Activated naive CD8-positive, alpha-beta T cell treated with anti-CD3 and anti-CD28 coated beads, Interleukin-2, amount 50 U/mL, for 24 hours (primary cell): ENCODE results near the gene LTBP1.

Source experiments
- ATAC-seq: fragments of 150-1000 bp; cut with Tn5 transposase; one replicate; pipeline ENCODE4 v1.10.0; 2021
- DNase-seq: peaks from one replicate; pipeline ENCODE4 v3.0.0; 2021
- H3K27ac Mint-ChIP-seq: one replicate; pipeline ENCODE4 v1.8.0; 2021; ENCODE audit warnings: mild to moderate bottlenecking, mixed read lengths
- H3K27me3 Mint-ChIP-seq: one replicate; pipeline ENCODE4 v1.8.0; 2021; ENCODE audit warnings: mixed read lengths
- H3K36me3 Mint-ChIP-seq: one replicate; pipeline ENCODE4 v1.8.0; 2021; ENCODE audit warnings: low read depth, mixed read lengths
- H3K4me1 Mint-ChIP-seq: one replicate; pipeline ENCODE4 v1.8.0; 2021; ENCODE audit warnings: mixed read lengths
- H3K4me3 Mint-ChIP-seq: one replicate; pipeline ENCODE4 v1.8.0; 2021; ENCODE audit warnings: mild to moderate bottlenecking, moderate library complexity, mixed read lengths
- H3K9me3 Mint-ChIP-seq: one replicate; pipeline ENCODE4 v1.8.0; 2021; ENCODE audit warnings: mixed read lengths

The LTBP1 gene

DNA sequence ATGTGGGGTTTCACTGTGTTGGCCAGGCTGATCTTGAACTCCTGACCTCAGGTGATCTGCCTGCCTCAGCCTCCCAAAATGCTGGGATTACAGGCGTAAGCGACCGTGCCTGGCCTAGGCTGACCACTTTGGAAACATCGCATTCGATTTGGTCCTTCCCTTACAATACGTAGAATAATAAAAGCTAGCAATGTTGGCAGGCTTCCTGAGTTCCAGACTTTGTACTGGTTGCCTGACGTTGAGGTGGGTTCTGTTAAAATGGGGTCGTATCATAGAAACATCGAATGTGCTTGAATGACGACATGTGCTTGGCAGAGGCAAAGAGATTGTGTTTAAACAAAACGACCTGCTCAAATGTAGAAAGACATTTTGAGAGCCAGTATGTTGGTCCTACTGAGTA lies 56.1 kb downstream of the LTBP1 start:
- Mint-ChIP-seq H3K9me3 (no peaks in the 10 kb centered on the region), H3K36me3 (no peaks in the 10 kb centered on the region), H3K4me3 (no peak overlapping the region), H3K27me3 (no peaks in the 10 kb centered on the region), H3K4me1 (no peaks in the 10 kb centered on the region), H3K27ac (no peak overlapping the region)
- DNase-seq (no peak), ATAC-seq (no peak)

DNA sequence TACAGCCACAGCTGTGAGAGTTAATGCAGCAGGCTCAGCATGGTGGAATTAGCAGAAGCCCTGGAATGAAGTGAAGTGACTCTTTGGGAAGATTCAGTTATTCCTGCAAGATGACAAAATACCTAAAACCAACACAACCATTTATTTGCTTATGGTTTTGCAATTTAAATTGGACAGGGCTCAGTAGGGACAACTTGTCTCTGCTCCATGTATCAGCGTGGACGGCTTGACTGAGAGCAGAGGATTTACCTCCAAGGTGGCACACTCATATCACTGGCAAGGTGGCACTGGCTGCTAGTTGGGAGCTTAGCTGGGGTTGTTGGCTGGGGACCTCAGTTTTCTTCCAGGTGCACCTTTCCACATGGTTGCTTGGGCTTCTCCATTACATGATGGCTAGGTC lies 58.3 kb downstream of the LTBP1 start:
- no peak overlapping the region for H3K27ac Mint-ChIP-seq
- DNase-seq (no peak), ATAC-seq (no peak)
- H3K4me1 Mint-ChIP-seq = no peaks in the 10 kb centered on the region
- no peaks in the 10 kb centered on the region for H3K9me3 Mint-ChIP-seq
- H3K36me3 Mint-ChIP-seq = no peaks in the 10 kb centered on the region
- H3K27me3 Mint-ChIP-seq = peaks cover 2% of the 10 kb centered on the region
- no peak overlapping the region for H3K4me3 Mint-ChIP-seq

DNA sequence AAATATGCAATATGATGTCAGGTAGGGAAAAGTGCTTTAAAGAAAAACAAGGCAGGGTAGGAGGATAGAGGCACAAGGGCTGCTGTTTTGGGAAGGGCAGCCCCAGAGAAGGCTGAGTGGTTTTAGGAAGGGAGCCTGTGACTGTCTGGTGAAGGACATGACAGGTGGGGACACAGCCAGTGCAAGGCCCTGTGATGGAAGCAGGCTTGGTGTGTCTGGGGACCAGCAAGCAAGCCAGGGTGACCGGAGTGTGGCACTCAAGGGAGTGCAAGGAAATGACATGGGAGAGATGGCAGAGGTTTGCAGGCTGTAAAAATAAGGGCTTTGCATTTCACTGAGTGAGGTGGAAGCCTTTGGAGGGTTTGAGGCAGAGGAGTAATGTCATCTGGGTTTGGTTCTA lies 62.0 kb downstream of the LTBP1 start:
- Mint-ChIP-seq H3K4me3 (no peak overlapping the region), H3K27me3 (peaks cover 4% of the 10 kb centered on the region), H3K36me3 (no peaks in the 10 kb centered on the region), H3K9me3 (no peaks in the 10 kb centered on the region), H3K4me1 (no peaks in the 10 kb centered on the region), H3K27ac (no peak overlapping the region)
- no peak for DNase-seq
- no peak for ATAC-seq

DNA sequence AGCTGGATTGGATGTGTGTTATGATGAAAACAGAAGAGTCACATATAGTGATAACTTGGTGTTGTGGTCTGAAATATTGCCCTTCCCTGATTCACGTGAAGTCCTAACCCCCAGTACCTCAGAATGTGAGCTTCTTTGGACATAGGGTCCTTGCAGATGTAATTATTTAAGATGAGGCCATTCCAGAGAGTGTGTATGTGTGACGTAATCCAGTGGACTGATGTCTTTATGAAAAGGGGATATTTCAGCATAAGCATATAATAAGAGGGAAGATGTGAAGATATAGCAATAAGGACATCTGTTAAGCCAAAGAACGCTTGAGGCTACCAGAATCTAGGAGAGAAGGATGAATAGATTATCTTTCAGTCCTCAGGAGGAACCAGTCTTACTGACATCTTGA lies 62.5 kb downstream of the LTBP1 start:
- H3K27me3 Mint-ChIP-seq = peaks cover 4% of the 10 kb centered on the region
- H3K4me1 Mint-ChIP-seq = no peaks in the 10 kb centered on the region
- H3K9me3 Mint-ChIP-seq = no peaks in the 10 kb centered on the region
- no peak overlapping the region for H3K27ac Mint-ChIP-seq
- DNase-seq (no peak), ATAC-seq (no peak)
- H3K4me3 Mint-ChIP-seq = no peak overlapping the region
- no peaks in the 10 kb centered on the region for H3K36me3 Mint-ChIP-seq

DNA sequence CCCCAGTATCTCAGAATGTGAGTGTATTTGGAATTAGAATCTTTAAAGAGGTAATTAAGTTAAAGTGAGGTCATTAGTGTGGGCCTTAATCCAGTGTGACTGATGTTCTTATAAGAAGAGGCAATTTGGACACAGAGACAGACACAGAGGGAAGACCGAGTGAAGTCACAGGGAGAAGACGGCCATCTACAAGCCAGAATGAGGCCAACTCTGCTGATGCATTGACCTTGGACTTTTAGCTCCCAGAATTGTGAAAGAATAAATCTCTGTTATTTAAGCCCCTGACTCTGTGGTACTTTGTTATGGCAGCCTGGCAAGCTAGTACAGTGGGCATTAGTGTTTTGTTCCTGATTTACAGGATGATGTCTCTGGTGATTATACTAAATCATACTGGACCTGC lies 64.6 kb downstream of the LTBP1 start:
- no peak for DNase-seq

DNA sequence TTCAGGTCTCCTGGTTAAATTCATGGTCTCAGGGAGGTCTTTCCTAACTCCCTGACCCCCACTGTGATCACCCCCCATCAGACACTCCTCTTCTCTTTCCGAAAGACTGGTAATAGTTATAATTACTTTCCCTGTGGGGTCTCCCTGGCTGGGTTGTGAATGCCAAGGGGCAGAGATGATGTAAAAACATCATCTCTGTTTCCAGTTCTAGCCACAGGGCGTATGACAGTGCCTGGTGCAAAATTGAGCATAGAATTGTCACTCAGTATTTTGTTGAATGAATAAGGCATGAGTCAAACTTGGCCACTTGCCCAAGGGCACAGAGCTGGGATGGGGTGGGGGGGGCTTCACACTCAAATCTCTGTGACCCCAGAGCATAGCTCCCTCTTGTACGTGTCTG lies 65.2 kb downstream of the LTBP1 start:
- Mint-ChIP-seq H3K9me3 (no peaks in the 10 kb centered on the region), H3K4me1 (no peaks in the 10 kb centered on the region), H3K36me3 (no peaks in the 10 kb centered on the region), H3K4me3 (no peak overlapping the region), H3K27ac (no peak overlapping the region), H3K27me3 (peaks cover 6% of the 10 kb centered on the region)
- no peak for DNase-seq
- no peak for ATAC-seq

More for the DNA sequence above, 64.6 kb downstream of the LTBP1 start:
- H3K27me3 Mint-ChIP-seq = peaks cover 6% of the 10 kb centered on the region
- H3K36me3 Mint-ChIP-seq = no peaks in the 10 kb centered on the region
- H3K9me3 Mint-ChIP-seq = no peaks in the 10 kb centered on the region
- no peak overlapping the region for H3K27ac Mint-ChIP-seq
- ATAC-seq = no peak
- H3K4me1 Mint-ChIP-seq = no peaks in the 10 kb centered on the region
- no peak overlapping the region for H3K4me3 Mint-ChIP-seq

DNA sequence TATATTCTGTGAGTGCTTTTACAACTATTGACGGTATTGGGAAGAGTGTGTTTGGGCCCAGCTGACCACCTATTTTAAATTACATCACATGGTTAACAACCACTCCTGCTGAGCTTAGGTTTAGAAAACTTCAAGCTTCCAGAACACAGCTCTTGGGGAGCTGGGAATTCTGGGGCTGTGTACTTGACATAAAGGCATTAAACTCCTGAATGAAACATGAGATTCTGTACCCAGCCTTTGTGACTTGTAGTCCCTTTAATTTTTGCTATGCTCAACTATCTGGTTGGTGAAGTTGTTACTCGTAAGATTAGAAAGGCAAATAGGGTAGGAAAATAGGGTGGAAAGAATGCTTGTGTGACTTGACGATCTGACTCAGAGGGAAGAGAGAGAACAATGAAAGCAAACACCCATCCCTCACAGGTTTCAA lies 66.9 kb downstream of the LTBP1 start:
- DNase-seq = no peak
- H3K9me3 Mint-ChIP-seq = no peaks in the 10 kb centered on the region
- ATAC-seq = no peak

DNA sequence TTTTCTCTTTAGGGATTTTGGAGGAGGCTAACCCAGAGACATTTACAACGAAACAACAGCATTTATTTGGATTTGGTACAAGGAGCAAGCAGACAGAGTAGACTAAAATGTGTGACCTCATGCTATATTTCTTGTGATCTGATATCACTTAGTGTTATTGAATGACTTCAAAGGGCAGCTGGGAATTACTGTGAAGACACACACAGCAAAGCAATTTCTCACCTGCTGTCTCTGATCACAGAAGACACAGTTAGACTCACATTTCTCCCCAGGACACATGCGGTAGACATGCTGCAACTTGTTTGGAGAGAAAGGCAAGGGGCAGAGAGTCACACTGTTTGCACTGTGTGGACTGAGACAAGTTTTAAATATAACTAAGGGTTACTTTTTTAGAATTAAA lies 67.5 kb downstream of the LTBP1 start:
- no peak overlapping the region for H3K27ac Mint-ChIP-seq
- no peaks in the 10 kb centered on the region for H3K36me3 Mint-ChIP-seq
- H3K4me3 Mint-ChIP-seq = no peak overlapping the region
- no peaks in the 10 kb centered on the region for H3K9me3 Mint-ChIP-seq
- peaks cover 6% of the 10 kb centered on the region for H3K27me3 Mint-ChIP-seq
- ATAC-seq (no peak), DNase-seq (no peak)
- no peaks in the 10 kb centered on the region for H3K4me1 Mint-ChIP-seq

More for the DNA sequence above, 66.9 kb downstream of the LTBP1 start:
- Mint-ChIP-seq H3K27ac (no peak overlapping the region), H3K4me1 (no peaks in the 10 kb centered on the region), H3K4me3 (no peak overlapping the region), H3K27me3 (peaks cover 6% of the 10 kb centered on the region), H3K36me3 (no peaks in the 10 kb centered on the region)

DNA sequence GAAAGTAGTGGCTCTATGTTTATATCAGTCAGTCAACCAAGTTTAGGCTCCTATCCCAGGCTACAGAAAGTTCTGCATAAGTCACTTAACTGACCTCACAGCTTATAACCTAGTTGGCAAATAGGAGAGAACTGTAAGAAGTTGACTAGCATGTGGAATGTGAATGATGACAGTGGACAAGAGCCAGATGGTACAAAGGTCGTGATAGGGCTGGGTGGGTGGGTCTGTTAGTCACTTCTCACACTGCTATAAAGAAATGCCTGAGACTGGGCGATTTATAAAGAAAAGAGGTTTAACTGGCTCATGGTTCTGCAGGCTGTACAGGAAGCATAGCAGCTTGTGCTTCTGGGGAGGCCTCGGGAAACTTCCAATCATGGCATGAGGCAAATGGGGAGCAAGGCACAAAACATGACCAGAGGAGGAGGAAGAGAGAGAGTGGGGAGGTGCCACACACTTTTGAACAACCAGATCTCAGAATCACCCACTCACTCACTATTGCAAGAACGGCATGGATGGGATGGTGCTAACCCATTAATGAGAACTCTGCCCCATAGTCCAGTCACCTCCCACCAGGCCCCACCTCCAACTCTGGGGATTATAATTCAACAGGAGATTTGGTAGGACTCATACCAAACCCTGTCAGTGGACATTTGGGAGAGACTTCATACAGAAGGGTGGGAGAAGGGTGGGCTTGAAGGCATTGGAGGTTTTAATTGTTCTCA lies 68.8 kb downstream of the LTBP1 start:
- no peak for ATAC-seq
- no peak overlapping the region for H3K4me3 Mint-ChIP-seq
- no peaks in the 10 kb centered on the region for H3K36me3 Mint-ChIP-seq
- no peaks in the 10 kb centered on the region for H3K4me1 Mint-ChIP-seq
- no peaks in the 10 kb centered on the region for H3K9me3 Mint-ChIP-seq
- no peak overlapping the region for H3K27ac Mint-ChIP-seq
- no peak for DNase-seq
- peaks cover 6% of the 10 kb centered on the region for H3K27me3 Mint-ChIP-seq

DNA sequence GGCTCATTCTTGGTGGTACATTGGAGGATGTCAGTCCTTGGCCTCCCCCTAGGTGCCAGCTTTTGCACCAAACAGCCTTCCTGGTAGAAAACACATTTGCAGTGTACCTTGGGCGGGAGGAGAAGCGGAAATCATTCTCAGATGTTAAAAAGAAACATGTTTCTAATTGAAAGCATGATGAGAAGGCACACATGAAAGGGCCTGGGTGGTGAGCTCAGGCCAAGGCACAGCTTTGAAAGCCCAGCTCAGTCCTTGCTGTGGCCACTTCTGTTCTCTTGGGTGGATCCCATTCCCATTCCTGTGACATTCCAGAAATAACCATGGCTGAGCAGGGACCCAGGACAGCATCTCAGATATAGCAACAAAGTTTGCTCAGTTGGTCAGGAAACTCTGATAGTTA lies 71.5 kb downstream of the LTBP1 start:
- ATAC-seq (no peak), DNase-seq (no peak)
- Mint-ChIP-seq H3K4me3 (no peak overlapping the region), H3K27me3 (peaks cover 21% of the 10 kb centered on the region), H3K27ac (no peak overlapping the region), H3K4me1 (no peaks in the 10 kb centered on the region), H3K36me3 (no peaks in the 10 kb centered on the region), H3K9me3 (no peaks in the 10 kb centered on the region)

DNA sequence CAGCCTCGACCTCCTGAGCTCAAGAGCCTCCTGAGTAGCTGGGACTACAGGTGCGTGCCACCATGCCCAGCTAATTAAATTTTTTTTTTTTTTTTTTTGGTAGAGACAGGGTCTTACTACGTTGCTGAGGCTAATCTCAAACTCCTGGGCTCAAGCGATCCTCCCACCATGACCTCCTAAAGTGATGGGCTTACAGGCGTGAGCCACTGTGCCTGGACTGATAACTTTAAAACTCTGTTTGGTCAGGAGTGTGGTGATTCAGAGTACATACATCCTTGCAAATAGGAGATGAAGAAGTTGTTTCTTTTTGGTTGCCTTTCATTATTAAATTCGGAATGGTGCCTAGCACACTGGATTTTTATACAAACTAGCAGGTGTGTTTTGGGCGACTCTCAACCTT lies 73.0 kb downstream of the LTBP1 start:
- H3K27ac Mint-ChIP-seq = no peak overlapping the region
- no peaks in the 10 kb centered on the region for H3K4me1 Mint-ChIP-seq
- no peak for DNase-seq
- H3K27me3 Mint-ChIP-seq = peaks cover 28% of the 10 kb centered on the region
- no peak overlapping the region for H3K4me3 Mint-ChIP-seq
- H3K36me3 Mint-ChIP-seq = no peaks in the 10 kb centered on the region
- peaks cover 6% of the 10 kb centered on the region for H3K9me3 Mint-ChIP-seq
- no peak for ATAC-seq

DNA sequence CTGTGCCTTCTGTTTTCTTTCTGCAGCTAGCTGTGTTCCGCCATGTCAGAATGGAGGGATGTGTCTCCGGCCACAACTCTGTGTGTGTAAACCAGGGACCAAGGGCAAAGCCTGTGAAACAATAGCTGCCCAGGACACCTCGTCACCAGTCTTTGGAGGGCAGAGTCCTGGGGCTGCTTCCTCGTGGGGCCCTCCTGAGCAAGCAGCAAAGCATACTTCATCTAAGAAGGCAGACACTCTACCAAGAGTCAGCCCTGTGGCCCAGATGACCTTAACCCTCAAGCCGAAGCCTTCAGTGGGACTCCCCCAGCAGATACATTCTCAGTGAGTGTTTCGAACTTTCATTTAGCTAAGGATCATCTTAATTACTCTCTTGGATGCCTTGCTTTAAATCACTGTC lies 74.1 kb downstream of the LTBP1 start:
- Mint-ChIP-seq H3K4me1 (no peaks in the 10 kb centered on the region), H3K27ac (no peak overlapping the region), H3K27me3 (peaks cover 26% of the 10 kb centered on the region), H3K9me3 (peaks cover 6% of the 10 kb centered on the region), H3K4me3 (no peak overlapping the region), H3K36me3 (no peaks in the 10 kb centered on the region)
- ATAC-seq = no peak
- no peak for DNase-seq

DNA sequence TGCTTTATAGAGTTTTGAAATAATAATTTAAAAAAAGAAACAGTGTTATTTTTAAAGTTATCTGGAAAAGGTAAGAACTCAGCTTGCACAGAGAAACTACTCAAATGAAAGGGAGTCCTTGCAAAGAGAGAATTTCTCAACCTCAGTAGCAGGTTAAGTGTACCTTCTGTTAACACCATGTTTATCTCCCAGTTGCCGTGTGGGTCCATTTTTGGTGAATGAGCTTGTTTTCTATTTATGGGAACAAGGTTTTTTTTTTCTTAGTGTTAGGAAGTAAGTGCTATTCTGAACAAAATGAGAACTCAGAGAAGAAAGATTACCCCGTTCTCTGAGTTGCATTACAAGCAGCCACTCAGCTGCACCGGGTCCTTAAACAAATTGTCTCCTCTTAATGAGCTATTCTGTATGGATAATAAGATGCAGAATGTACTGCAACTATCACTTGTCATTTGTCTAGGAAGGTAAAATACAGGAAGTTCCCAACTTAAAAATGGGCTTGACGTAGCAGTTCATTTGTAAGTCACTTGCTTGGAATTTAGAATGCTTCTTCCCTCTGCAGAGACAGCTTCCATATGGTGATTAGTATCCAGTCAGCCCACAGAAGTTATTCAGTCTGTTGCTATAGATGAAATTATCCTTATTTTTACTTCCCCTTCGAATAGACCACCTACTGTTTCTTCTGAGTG lies 74.9 kb downstream of the LTBP1 start:
- peaks cover 6% of the 10 kb centered on the region for H3K9me3 Mint-ChIP-seq
- no peaks in the 10 kb centered on the region for H3K4me1 Mint-ChIP-seq
- H3K27ac Mint-ChIP-seq = no peak overlapping the region
- no peaks in the 10 kb centered on the region for H3K36me3 Mint-ChIP-seq
- no peak for DNase-seq
- H3K27me3 Mint-ChIP-seq = peaks cover 26% of the 10 kb centered on the region
- H3K4me3 Mint-ChIP-seq = no peak overlapping the region
- no peak for ATAC-seq

DNA sequence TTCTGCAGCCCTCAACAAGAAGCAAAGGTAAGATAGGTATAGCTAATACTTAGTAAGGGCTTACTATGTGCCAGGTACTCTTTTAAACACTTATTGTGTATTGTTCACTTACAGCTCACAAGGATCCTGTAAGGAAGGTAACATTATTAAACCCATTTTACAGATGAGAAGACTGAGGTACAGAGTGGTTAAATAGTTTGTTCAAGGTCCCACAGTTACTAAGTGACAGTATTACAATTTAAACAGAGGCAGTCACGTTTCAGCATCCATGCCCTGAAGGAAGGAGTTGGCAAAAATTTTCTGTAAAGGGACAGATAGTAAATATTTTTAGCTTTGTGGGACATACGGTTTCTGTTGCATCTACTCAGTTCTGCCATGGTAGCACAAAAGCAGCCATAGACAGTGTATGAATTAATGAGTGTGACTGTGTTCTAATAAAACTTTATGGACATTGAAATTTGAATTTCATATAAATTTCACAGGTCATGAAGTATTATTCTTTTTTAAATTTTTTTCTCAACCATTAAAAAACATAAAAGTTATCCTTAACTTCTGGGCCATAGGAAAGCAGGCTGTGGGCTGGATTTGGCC lies 75.7 kb downstream of the LTBP1 start:
- no peaks in the 10 kb centered on the region for H3K36me3 Mint-ChIP-seq
- ATAC-seq (no peak), DNase-seq (no peak)
- peaks cover 6% of the 10 kb centered on the region for H3K9me3 Mint-ChIP-seq
- H3K27me3 Mint-ChIP-seq = peaks cover 26% of the 10 kb centered on the region
- no peak overlapping the region for H3K27ac Mint-ChIP-seq
- H3K4me1 Mint-ChIP-seq = no peaks in the 10 kb centered on the region
- no peak overlapping the region for H3K4me3 Mint-ChIP-seq

DNA sequence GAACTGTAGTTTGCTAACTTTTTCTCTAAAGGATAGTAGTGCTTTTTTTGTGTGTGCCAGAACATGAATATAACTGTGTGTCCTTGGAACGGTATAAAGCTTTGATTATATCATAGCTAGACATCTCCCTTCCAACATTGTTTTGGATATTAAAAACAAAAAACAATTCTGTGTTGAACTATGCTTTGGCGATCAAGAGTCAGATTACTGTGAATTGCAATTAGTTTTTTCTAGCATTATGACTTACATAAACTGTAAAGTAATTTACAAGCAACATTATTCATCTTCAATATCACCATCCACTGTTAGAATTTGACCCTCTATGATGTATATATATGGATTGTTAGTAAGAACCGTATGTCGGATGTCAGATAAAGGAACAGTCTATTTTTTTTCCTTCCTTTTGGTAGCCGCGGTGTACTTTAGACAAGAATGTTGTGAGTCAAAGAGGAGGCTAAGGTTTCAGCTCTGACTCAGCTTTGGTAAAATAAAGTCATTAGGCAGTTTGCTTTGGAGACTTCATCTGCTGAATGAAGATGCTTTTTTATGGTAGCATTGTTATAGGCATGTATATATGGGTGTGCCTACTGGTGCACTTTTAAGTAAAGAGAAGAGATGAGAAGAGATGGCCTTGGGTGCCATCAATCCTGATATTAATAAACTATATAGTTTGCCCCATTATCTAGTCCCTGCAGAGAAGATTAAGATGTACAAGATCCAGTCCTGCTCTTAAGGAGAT lies 76.4 kb downstream of the LTBP1 start:
- no peak overlapping the region for H3K4me3 Mint-ChIP-seq
- ATAC-seq = no peak
- no peak for DNase-seq
- peaks cover 6% of the 10 kb centered on the region for H3K9me3 Mint-ChIP-seq
- H3K36me3 Mint-ChIP-seq = no peaks in the 10 kb centered on the region
- no peak overlapping the region for H3K27ac Mint-ChIP-seq
- peaks cover 26% of the 10 kb centered on the region for H3K27me3 Mint-ChIP-seq
- no peaks in the 10 kb centered on the region for H3K4me1 Mint-ChIP-seq
